ENCODE results near the gene FASTKD3. TPM values are rescaled to one million over a fixed set of nuclear protein-coding genes. Genes with fewer than 3 reads are reported as not detected.
A peak's percentile ranks its signal among the peaks of the same experiment; 100 is the strongest.

The FASTKD3 gene
- total RNA-seq, 2 experiments from 2014 or later = 10.5 to 14.7 TPM

DNA sequence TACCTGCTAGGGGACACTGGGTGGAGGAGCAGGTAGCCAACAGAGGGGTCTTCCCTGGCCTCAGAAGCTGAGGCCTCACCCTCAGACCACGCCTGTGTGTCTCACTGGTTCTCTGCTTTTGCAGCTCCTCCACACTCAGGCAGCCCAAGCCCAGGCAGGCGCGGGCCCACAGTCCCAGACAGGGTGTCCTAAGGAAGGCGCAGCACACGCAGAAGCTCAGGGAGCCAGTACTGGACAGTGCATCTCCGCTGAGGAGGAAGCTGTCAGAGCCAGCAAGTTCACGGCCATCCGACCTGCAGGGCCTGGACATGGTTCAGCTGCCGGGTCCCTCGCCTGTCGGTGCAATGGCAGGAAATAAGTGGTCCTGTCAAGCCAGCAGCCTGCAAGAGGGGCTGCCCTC lies 43.2 kb downstream of the FASTKD3 start:
- H3K27me3 Mint-ChIP-seq = peaks cover 15% of the 10 kb centered on the region
- H3K27ac Mint-ChIP-seq = no peak overlapping the region
- H3K4me3 Mint-ChIP-seq = no peak overlapping the region
- ATAC-seq (no peak), DNase-seq (no peak)
- H3K9me3 Mint-ChIP-seq (ENCODE audit: low read depth) = no peaks in the 10 kb centered on the region
- H3K36me3 Mint-ChIP-seq = no peaks in the 10 kb centered on the region
- H3K4me1 Mint-ChIP-seq = no peaks in the 10 kb centered on the region
- CTCF ChIA-PET = no interaction called here

DNA sequence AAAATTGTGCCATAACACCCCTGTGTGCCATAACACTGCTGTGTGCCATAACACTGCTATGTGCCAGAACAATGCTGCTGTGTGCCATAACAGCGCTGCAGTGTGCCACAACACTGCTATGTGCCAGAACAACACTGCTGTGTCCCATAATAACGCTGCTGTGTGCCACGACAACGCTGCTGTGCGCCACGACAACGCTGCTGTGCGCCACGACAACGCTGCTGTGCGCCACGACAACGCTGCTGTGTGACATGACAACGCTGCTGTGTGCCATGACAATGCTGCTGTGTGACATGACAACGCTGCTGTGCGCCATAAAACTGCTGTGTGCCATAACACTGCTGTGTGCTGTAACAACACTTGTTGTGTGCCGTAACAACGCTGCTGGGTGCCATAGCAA lies 43.8 kb downstream of the FASTKD3 start:
- Mint-ChIP-seq H3K4me3 (no peak overlapping the region), H3K4me1 (no peaks in the 10 kb centered on the region), H3K9me3 (ENCODE audit: low read depth) (no peaks in the 10 kb centered on the region), H3K27ac (no peak overlapping the region), H3K36me3 (no peaks in the 10 kb centered on the region), H3K27me3 (peaks cover 15% of the 10 kb centered on the region)
- CTCF ChIA-PET = no interaction called here
- DNase-seq (no peak), ATAC-seq (no peak)

DNA sequence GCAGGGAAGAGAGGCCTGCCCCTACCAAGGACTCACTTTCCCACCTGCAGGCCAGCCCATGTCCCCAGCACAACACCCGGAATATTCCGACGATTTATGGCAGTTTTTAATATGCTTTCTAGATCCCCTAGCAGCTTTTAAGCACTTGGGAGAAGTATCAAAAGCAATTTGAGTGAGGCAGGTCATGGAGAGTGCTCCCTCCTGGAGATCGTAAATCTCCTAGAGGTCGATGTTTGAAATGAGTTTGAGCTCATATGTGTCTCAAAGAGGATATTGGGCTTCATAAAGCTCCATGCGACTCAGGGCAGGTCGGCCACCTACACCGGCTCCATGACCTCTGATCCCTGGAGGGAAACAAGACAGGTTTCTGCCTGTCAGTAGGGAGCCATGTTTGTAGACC lies 45.2 kb downstream of the FASTKD3 start:
- Mint-ChIP-seq H3K27ac (no peak overlapping the region), H3K36me3 (no peaks in the 10 kb centered on the region), H3K27me3 (peaks cover 13% of the 10 kb centered on the region), H3K4me1 (no peaks in the 10 kb centered on the region), H3K9me3 (ENCODE audit: low read depth) (no peaks in the 10 kb centered on the region), H3K4me3 (no peak overlapping the region)
- CTCF ChIA-PET = no interaction called here
- ATAC-seq (no peak), DNase-seq (no peak)

DNA sequence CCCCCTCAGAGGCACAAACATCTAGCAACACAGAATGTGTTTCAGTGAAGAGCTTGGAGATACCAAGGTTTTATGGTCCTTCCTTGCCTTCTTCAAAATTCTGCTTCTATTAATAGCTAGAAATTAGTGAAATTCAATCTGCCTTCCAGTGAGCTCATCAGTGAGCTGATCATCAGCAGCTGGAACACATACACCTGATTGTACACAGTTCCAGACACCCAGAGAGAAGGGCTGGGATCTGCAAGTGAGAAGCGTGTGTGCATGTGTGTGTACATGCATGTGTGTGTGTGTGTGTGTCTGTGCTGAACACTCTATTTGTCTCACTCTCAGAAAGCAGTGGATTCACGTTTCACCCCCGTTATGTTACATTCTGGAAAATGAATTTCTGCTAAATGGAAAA lies 46.4 kb downstream of the FASTKD3 start:
- H3K36me3 Mint-ChIP-seq = no peaks in the 10 kb centered on the region

DNA sequence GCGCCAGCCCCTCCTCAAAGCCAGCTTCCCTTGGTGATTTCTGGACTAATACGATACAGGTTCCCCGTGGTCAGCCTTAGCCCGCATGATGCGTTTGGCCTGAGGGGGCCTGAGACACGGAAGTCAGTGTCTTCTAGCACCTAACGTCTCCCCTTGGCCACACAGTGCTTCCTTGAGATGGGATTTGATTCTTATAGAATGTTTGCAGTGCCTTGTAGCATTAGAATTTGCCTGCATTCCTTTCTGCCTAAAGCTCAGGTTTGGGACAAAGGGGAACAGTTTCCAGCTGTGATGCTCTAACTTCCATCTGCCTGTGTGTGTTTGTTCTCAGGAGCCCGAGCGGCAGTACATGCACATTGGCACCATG lies 52.3 kb downstream of the FASTKD3 start:
- CTCF ChIA-PET = interaction anchor here (1.1 to 2.4 kb wide), 6 partner anchors 10 to 1073 kb away, joined by 3 to 7 read pairs (median 3); no protein-coding TSS in a partner anchor

More for the DNA sequence above, 46.4 kb downstream of the FASTKD3 start:
- H3K27me3 Mint-ChIP-seq = peaks cover 13% of the 10 kb centered on the region
- H3K27ac Mint-ChIP-seq = no peak overlapping the region
- CTCF ChIA-PET = no interaction called here
- ATAC-seq (no peak), DNase-seq (no peak)
- no peaks in the 10 kb centered on the region for H3K4me1 Mint-ChIP-seq
- no peaks in the 10 kb centered on the region for H3K9me3 Mint-ChIP-seq (ENCODE audit: low read depth)
- H3K4me3 Mint-ChIP-seq = no peak overlapping the region

DNA sequence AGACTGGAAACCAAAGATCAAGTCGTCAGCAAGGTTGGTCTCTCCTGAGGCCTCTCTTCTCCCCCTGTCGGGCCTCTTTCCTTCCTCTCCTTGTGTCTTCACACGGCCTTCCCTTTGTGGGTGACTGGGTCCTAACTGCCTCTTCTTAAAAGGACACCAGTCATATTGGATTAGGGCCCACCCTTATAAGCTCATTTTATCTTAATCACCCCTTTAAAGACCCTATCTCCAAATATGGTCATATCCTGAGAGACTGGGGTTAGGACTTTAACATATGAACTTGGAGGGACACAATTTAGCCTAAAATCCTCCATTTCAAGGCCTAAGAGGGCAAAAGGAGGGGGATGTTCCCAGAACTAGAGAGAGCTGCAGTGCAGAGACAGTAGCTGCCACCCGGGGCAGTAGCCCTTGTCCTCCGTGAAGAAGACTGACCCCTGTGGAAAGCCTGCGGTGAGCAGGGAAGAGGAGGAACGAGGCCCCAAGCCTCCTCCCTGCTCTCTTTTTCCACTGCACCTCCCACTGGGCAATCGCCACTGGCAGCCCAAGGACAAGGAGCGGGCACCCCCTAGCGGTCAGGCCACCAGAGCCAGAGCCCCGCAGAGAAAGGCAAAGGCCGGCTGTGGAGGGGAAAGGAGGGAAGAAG lies 52.8 kb downstream of the FASTKD3 start:
- H3K27ac Mint-ChIP-seq = no peak overlapping the region
- no peak overlapping the region for H3K4me3 Mint-ChIP-seq
- DNase-seq (peak; percentile 70), ATAC-seq (peak; percentile 85)
- H3K36me3 Mint-ChIP-seq = no peaks in the 10 kb centered on the region
- peaks cover 27% of the 10 kb centered on the region for H3K27me3 Mint-ChIP-seq
- CTCF ChIA-PET = interaction anchor here (0.7 to 2.4 kb wide), 7 partner anchors 9 to 1072 kb away, joined by 3 to 7 read pairs (median 3); no protein-coding TSS in a partner anchor
- H3K9me3 Mint-ChIP-seq (ENCODE audit: low read depth) = no peaks in the 10 kb centered on the region
- no peaks in the 10 kb centered on the region for H3K4me1 Mint-ChIP-seq

More for the DNA sequence above, 52.3 kb downstream of the FASTKD3 start:
- Mint-ChIP-seq H3K27ac (no peak overlapping the region), H3K36me3 (no peaks in the 10 kb centered on the region), H3K4me3 (no peak overlapping the region), H3K4me1 (no peaks in the 10 kb centered on the region), H3K9me3 (ENCODE audit: low read depth) (no peaks in the 10 kb centered on the region), H3K27me3 (peaks cover 27% of the 10 kb centered on the region)
- ATAC-seq (no peak), DNase-seq (no peak)

DNA sequence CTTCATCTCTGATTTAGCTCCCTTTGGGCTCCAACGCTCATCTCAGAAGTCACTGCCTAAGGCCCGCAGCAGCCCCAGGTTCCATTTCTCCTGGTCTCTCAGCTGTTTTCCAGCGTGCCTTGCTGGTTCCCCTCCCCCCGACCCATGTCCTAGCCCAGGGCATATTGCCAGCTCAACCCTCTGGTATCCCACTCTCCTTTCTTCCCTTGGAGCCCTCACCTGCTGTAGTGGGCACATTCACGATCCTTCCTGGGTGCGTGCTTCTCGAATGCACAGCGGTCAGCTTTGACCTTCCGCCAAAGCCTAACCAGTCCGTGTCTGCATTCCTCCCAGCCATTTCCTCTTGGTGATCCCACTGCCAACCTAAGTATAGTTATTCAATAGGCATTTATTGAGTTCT lies 54.0 kb downstream of the FASTKD3 start:
- Mint-ChIP-seq H3K27ac (no peak overlapping the region), H3K36me3 (no peaks in the 10 kb centered on the region), H3K4me1 (no peaks in the 10 kb centered on the region), H3K9me3 (ENCODE audit: low read depth) (no peaks in the 10 kb centered on the region), H3K4me3 (no peak overlapping the region), H3K27me3 (peaks cover 37% of the 10 kb centered on the region)
- DNase-seq = no peak
- no peak for ATAC-seq
- CTCF ChIA-PET = interaction anchor here (1.2 kb wide), 1 partner anchor 10 kb away, joined by 3 read pairs; no protein-coding TSS in a partner anchor

DNA sequence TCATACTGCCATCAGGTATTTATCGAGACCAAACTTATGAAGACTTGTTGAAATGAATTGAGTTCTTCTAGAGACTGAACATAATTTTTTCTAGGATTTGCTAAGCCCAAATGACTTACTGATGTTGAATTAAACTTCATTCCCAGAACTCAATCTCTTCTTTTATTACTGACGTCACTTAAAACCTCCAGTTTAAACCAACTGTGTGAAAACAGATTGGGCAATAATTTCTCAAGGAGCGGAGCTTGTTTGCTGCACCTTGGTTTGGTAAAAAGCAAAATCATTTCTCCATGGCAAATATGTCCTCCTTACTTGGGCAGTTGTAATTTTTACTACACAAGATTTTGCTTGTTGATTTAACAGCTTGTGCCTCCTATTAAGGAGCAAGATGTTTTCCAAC lies 55.3 kb downstream of the FASTKD3 start:
- Mint-ChIP-seq H3K36me3 (no peaks in the 10 kb centered on the region), H3K9me3 (ENCODE audit: low read depth) (no peaks in the 10 kb centered on the region), H3K27me3 (peaks cover 35% of the 10 kb centered on the region), H3K27ac (no peak overlapping the region), H3K4me3 (no peak overlapping the region), H3K4me1 (no peaks in the 10 kb centered on the region)
- CTCF ChIA-PET = interaction anchor here (1.2 kb wide), 1 partner anchor 9 kb away, joined by 3 read pairs; no protein-coding TSS in a partner anchor
- DNase-seq = no peak
- no peak for ATAC-seq

DNA sequence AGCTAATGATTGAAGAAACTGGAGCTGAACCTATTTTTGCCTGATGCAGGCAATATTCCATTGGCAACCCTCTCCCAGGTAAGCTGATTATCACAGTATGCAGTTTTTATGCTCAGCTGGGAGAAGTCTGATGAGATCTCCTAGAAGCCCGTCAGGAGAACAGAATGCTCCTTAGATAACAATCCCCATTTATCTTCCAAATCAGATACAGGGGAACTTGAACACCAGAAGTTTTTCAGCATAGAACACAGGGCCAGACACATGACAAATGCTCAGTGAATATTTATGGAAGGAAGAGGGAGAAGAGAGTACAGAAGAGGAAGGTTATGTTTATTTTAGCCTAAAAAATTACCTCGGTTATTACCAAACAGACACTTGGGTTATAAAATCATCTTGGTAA lies 55.8 kb downstream of the FASTKD3 start:
- H3K27ac Mint-ChIP-seq = no peak overlapping the region
- no peaks in the 10 kb centered on the region for H3K36me3 Mint-ChIP-seq
- no peaks in the 10 kb centered on the region for H3K9me3 Mint-ChIP-seq (ENCODE audit: low read depth)
- H3K4me1 Mint-ChIP-seq = no peaks in the 10 kb centered on the region
- no peak for DNase-seq
- CTCF ChIA-PET = no interaction called here
- no peak for ATAC-seq
- H3K4me3 Mint-ChIP-seq = no peak overlapping the region
- peaks cover 35% of the 10 kb centered on the region for H3K27me3 Mint-ChIP-seq

DNA sequence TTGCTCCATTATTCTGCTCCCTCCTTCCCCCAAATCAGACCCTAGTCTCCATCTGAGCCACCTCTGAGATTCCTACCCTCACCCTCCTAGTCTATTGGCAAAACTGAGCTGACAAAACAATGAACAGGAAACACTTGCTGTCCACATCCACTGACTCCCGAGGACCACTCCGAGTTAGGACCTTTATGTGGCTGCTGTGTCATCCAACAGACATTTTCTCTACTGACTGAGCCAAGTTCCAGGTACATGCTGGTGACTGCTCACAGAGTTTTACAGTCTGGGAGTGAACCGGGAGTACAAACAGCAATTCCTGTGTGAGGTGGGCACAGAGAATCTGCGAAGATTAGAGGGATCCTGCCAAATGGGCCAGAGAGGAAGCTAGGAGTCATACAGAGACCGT lies 57.1 kb downstream of the FASTKD3 start:
- no peaks in the 10 kb centered on the region for H3K36me3 Mint-ChIP-seq
- DNase-seq (no peak), ATAC-seq (no peak)
- no peak overlapping the region for H3K4me3 Mint-ChIP-seq
- no peaks in the 10 kb centered on the region for H3K9me3 Mint-ChIP-seq (ENCODE audit: low read depth)
- CTCF ChIA-PET = no interaction called here
- no peak overlapping the region for H3K27ac Mint-ChIP-seq
- H3K27me3 Mint-ChIP-seq = peaks cover 31% of the 10 kb centered on the region
- H3K4me1 Mint-ChIP-seq = no peaks in the 10 kb centered on the region

Other genes starting within 250 kb of the FASTKD3 start
- not detected for gene CFAP90, start 17.9 kb downstream of the FASTKD3 start, total RNA-seq
- gene MTRR, start 117 bp upstream of the FASTKD3 start, total RNA-seq = 10 to 100 TPM; 46.9 to 62.4 TPM

Data from activated CD8-positive, alpha-beta memory T cell treated with anti-CD3 and anti-CD28 coated beads, Interleukin-2, amount 10 ng/mL, durations not matched to agents 7 days and 5 days (primary cell).